OCI-LY1 (cell line): ENCODE data around the gene FILIP1L.

Experiments used
- CTCF ChIP-seq: fragments of 200-600 bp; sonication (generic), shearing (Covaris generic); IDR thresholded peaks from 2 replicates; pipeline ENCODE4 v1.5.1; 2017; ENCODE audit warnings: mild to moderate bottlenecking, antibody characterized with exemption, low read length, moderate library complexity, mixed read lengths
- EZH2 ChIP-seq: fragments of 200-600 bp; sonication (generic), shearing (Covaris generic); IDR thresholded peaks from 2 replicates; pipeline ENCODE4 v1.8.0; 2017; ENCODE audit warnings: borderline replicate concordance, mixed run types, mild to moderate bottlenecking, antibody characterized with exemption, low read length, moderate library complexity, mixed read lengths

GRCh38 chr3:100063929-100064461, 50.3 kb downstream of the FILIP1L start:
- TF ChIP-seq CTCF = no peak
- TF ChIP-seq EZH2 = no peak
